Osteoblast (primary cell): Measurements from ENCODE around the gene PPP1R17. TPM values are rescaled to one million over a fixed set of nuclear protein-coding genes. Genes with fewer than 3 reads are reported as not detected.

Experiments
- DNase-seq: peaks from one replicate; pipeline ENCODE4 v3.0.0; 2011; ENCODE audit warnings: low spot score, mixed read lengths; ENCODE audit not compliant: insufficient read length; ENCODE audit errors: missing footprints
- H2AFZ ChIP-seq: 2 replicates; pipeline ENCODE4 v1.6.0; 2011; ENCODE audit warnings: mild to moderate bottlenecking, low read length
- H3K27ac ChIP-seq: 2 replicates; pipeline ENCODE4 v1.5.1; 2011; ENCODE audit warnings: mild to moderate bottlenecking, low read depth, low read length, moderate library complexity
- H3K27me3 ChIP-seq: 2 replicates; pipeline ENCODE4 v1.6.0; 2012; ENCODE audit warnings: mild to moderate bottlenecking, control low read depth, inconsistent platforms, low read length, moderate library complexity; ENCODE audit not compliant: insufficient read depth
- H3K36me3 ChIP-seq: 2 replicates; pipeline ENCODE4 v1.5.1; 2011; ENCODE audit warnings: mild to moderate bottlenecking, low read length, control low read depth, moderate library complexity; ENCODE audit not compliant: insufficient read depth
- H3K4me1 ChIP-seq: 2 replicates; pipeline ENCODE4 v1.5.1; 2011; ENCODE audit warnings: mild to moderate bottlenecking, low read length, control low read depth, moderate library complexity; ENCODE audit not compliant: insufficient read depth
- H3K4me2 ChIP-seq: 2 replicates; pipeline ENCODE4 v1.6.0; 2011; ENCODE audit warnings: mild to moderate bottlenecking, low read length; ENCODE audit not compliant: insufficient read depth
- H3K4me3 ChIP-seq: fragments of 200-600 bp; sonication (generic); 3 replicates; pipeline ENCODE4 v1.5.1; 2012; ENCODE audit warnings: mild to moderate bottlenecking, low read length, inconsistent platforms; ENCODE audit not compliant: insufficient read depth
- H3K79me2 ChIP-seq: 2 replicates; pipeline ENCODE4 v1.6.0; 2012; ENCODE audit warnings: mild to moderate bottlenecking, low read length, control low read depth, inconsistent platforms; ENCODE audit not compliant: insufficient read depth
- H3K9me3 ChIP-seq: 2 replicates; pipeline ENCODE4 v1.5.1; 2011; ENCODE audit warnings: low read depth, low read length, control low read depth
- H4K20me1 ChIP-seq: 2 replicates; pipeline ENCODE4 v1.6.0; 2012; ENCODE audit warnings: mild to moderate bottlenecking, low read length, control low read depth; ENCODE audit not compliant: insufficient read depth
- CTCF ChIP-seq: IDR thresholded peaks from 2 replicates; pipeline ENCODE4 v1.5.1; 2011; ENCODE audit warnings: mild to moderate bottlenecking, low read depth, low read length, moderate library complexity; ENCODE audit errors: extremely low read depth
- total RNA-seq: library from RNA; depleted of rRNA; stranded (reverse); fragments of >200 nt; gene quantifications from 2 replicates; pipeline ENCODE4 v1.2.3, GENCODE V29; 2012

PPP1R17 gene
- total RNA-seq = not detected in 2 replicates

- H3K36me3 ChIP-seq = no peaks in the 10 kb centered on the region
- no peak for TF ChIP-seq CTCF
- H4K20me1 ChIP-seq = no peaks in the 10 kb centered on the region
- no peak within 1 kb of the TSS for H3K27ac ChIP-seq
- H3K27me3 ChIP-seq = peaks cover 3% of the 10 kb centered on the region
- H3K79me2 ChIP-seq = no peaks in the 10 kb centered on the region
- H2AFZ ChIP-seq = no peak within 1 kb of the TSS
- H3K4me3 ChIP-seq = no peak within 1 kb of the TSS
- peak; percentile 11 for DNase-seq
- H3K4me1 ChIP-seq = no peaks in the 10 kb centered on the region
- H3K4me2 ChIP-seq = no peak within 1 kb of the TSS
- H3K9me3 ChIP-seq = no peaks in the 10 kb centered on the region
These were observed at the start of gene PPP1R17 for GRCh38 chr7:31687024-31687748. TSS of gene PPP1R17 (plus strand) at chr7:31687215. CDS start at chr7:31692442, 5,227 bp downstream.

- no peak overlapping the region for H2AFZ ChIP-seq
- H3K9me3 ChIP-seq = no peaks in the 10 kb centered on the region
- H3K79me2 ChIP-seq = no peaks in the 10 kb centered on the region
- TF ChIP-seq CTCF = no peak
- H4K20me1 ChIP-seq = no peaks in the 10 kb centered on the region
- H3K27me3 ChIP-seq = no peaks in the 10 kb centered on the region
- DNase-seq = no peak
- H3K27ac ChIP-seq = no peak overlapping the region
- H3K4me1 ChIP-seq = no peaks in the 10 kb centered on the region
- no peaks in the 10 kb centered on the region for H3K36me3 ChIP-seq
- no peak overlapping the region for H3K4me3 ChIP-seq
- H3K4me2 ChIP-seq = no peak overlapping the region
These were observed 46.6 kb upstream of the PPP1R17 start for GRCh38 chr7:31640381-31640780.

GRCh38 chr7:31642681-31643115 lies 44.3 kb upstream of the PPP1R17 start:
- H3K36me3 ChIP-seq = no peaks in the 10 kb centered on the region
- DNase-seq = no peak
- H4K20me1 ChIP-seq = no peaks in the 10 kb centered on the region
- H3K27ac ChIP-seq = no peak overlapping the region
- no peak overlapping the region for H3K4me3 ChIP-seq
- H3K4me1 ChIP-seq = no peaks in the 10 kb centered on the region
- no peak overlapping the region for H3K4me2 ChIP-seq
- no peaks in the 10 kb centered on the region for H3K79me2 ChIP-seq
- H3K27me3 ChIP-seq = no peaks in the 10 kb centered on the region
- no peak for TF ChIP-seq CTCF
- H3K9me3 ChIP-seq = no peaks in the 10 kb centered on the region
- H2AFZ ChIP-seq = no peak overlapping the region

GRCh38 chr7:31646942-31647341 lies 40.1 kb upstream of the PPP1R17 start:
- Histone ChIP-seq H3K4me1 (no peaks in the 10 kb centered on the region), H3K36me3 (no peaks in the 10 kb centered on the region), H3K9me3 (no peaks in the 10 kb centered on the region), H3K27me3 (no peaks in the 10 kb centered on the region), H2AFZ (no peak overlapping the region), H4K20me1 (no peaks in the 10 kb centered on the region), H3K27ac (no peak overlapping the region), H3K4me2 (no peak overlapping the region), H3K4me3 (no peak overlapping the region), H3K79me2 (no peaks in the 10 kb centered on the region)
- no peak for DNase-seq
- TF ChIP-seq CTCF = no peak
